ENCODE measurements around the gene STT3B. TPM values are rescaled to one million over a fixed set of nuclear protein-coding genes. Genes with fewer than 3 reads are reported as not detected.
"Not testable (repeated sequence)": the region's sequence is repeated elsewhere in the genome, so short reads cannot be mapped to it uniquely, and the experiment has no call there.

Gene STT3B
- total RNA-seq, result 91.3 TPM
- long read RNA-seq, full-length matches to known transcripts, result 101 of 142 reads
- long read RNA-seq, partial matches to known transcripts, result 25 of 142 reads
- long read RNA-seq, other reads (novel, unspliced or antisense), result 16 of 142 reads

DNA sequence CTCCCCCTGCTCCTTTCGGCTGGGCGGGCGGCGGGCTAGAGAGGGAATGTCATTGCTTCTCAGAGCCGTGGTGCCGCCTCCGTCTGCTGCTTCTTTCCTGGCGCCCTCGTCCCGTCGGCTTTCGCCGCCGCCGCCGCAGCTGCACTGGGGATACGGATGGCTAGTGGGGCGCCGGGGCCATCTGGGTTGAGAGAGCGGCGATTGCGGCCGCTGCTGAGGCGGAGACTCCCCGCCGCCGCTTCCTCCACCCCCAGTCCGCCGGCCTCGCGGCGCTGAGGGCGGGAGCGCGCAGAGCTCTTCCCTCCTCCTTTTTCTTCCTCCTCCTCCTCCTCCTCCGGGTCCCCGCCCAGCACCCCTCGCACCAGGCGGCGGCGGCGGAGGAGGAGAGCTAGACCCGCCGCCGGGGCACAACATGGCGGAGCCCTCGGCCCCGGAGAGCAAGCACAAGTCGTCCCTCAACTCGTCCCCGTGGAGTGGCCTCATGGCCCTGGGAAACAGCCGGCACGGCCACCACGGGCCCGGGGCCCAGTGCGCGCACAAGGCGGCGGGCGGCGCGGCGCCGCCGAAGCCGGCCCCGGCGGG lies at the start of gene STT3B:
STT3B (plus strand) TSS at position 339 of the 582 bp plus-strand sequence; CDS start at position 413, 74 bp downstream.
- intact Hi-C loops (cut with DNase I), result loop anchor here (5.0 to 10.0 kb wide), 3 partner anchors 235 to 582 kb away; no protein-coding TSS in a partner anchor
- DNase-seq (ENCODE audit: low spot score), result peak; percentile 92

DNA sequence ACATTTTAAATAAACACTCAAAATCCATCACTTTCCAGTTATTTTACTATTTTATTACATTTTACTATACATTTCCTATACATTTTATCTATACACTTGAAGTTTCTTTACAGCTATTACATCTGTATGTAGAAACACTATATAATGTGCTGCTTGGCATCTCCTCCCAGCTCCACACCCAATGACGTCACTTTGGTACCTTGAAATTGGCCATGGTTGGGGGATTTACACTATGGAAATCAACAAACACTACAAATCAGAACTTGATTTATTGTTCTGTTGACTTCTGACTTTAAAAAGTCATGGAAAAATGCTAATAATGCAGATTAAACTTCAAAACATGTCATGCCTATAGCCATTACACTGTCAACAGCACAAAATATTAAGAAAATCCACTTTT lies 48.9 kb upstream of the STT3B start:
- DNase-seq (ENCODE audit: low spot score), result no peak
- intact Hi-C loops (cut with DNase I), result no loop called here

DNA sequence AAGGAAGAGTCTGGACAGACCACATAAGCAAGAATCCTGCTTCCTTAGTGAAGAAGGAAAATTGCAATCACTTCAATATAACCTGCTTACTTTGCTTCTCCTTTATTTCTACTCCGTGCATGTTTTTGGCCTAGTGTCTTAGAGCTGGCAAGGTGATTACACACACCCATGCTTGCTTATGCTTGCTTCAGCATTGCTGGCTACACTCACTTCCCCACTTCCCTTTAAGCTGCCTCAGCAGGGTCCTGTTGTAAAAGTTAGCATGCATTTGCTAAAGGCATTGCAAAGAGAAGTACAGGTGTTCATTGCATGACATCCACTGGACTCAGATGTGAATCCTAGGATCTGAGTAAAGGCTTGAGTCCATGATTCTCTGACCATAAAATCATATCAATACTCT lies 47.5 kb upstream of the STT3B start:
- no peak for DNase-seq (ENCODE audit: low spot score)
- intact Hi-C loops (cut with DNase I), result no loop called here

DNA sequence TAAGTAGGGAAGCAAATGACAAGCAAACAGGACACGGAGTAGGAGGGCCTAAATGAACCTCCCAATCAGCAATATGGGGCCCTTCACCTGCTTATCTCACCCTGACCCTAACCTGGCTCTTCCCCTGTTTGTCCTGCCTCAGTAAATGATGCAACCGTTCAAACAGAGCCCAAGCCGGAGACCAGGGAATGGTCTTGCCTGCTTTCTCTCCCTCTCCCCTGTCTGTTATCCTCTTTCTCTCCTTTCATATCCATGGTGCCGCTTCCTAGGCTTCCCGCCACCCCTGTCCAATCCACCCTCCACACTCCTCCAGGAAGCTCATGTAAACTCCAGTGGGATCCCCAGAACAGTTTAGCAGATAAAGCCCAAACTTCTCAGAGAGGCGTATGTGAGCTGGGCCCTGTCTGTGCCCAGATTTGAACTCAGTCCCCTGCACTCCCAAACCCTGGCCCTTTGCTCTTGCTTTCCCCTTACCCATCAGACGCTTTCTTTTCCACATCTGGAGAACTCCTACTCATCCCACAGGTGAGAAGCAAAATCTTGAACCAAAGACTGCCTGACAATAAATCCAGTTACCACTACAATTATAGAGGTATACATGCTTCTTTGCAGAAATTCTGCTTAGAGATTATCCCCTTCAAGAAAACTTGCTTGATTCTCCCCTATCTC lies 45.7 kb upstream of the STT3B start:
- intact Hi-C loops (cut with DNase I), result no loop called here
- DNase-seq (ENCODE audit: low spot score), result no peak

DNA sequence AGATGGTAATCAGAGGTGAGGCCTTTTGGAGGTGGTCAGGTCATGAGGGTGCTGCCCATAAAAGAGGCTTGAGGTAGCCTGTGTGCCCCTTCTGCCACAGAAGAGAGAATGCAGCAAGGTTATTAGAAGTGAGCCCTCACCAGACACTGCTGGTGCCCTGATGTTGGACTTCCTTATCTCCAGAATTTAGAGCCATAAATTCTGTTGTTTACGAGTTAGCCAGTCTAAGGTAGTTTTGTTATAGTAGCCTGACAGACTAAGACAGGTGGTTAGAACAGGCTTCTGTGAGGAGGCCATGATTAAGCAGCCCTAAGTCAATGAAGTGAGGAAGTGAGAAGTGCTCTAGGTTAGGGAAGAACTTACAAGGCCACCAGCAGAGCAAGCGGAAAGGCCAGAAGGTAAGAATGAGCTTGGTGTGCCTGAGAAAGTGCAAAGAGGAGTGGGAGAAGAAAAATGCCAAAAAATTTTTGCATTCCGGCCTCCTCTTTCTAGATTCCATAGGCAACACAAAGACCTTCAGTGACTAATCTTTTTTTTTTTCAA lies 44.2 kb upstream of the STT3B start:
- intact Hi-C loops (cut with DNase I), result no loop called here
- no peak for DNase-seq (ENCODE audit: low spot score)

DNA sequence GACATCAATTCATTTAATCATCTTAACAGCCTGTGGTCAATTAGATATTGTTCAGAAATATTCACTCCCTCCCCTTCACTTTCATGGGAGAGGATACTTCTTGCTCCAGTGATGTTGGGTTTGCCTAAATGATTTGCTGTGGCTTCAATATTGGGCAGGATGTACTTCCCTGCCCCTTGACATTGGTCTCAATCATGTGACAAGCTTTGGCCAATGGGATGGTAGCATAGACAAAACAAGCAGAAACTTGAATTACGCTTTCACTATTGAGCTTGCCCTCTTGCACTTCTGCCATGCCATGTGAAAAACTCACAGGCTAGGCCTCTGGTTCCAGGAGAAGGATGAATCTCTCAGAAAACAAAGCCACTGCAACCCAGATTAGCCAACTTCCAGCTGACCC lies 42.2 kb upstream of the STT3B start:
- intact Hi-C loops (cut with DNase I), result no loop called here
- no peak for DNase-seq (ENCODE audit: low spot score)

DNA sequence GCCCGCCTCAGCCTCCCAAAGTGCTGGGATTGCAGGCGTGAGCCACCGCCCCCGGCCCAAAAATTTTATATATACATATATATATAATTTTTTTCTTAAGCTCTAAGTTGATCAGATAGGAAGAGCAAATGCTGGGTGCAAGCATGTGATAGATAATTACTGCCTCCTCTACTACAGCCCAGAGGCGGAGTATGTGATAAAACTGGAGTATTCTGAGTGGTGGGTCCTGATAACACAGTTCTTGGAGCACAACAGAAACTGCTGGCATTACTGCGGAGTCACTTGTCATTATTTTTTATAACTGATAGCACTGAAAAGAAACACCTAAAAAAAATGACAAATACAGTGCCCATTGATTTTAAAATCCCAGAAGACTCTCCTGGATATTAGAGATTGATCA lies 41.1 kb upstream of the STT3B start:
- intact Hi-C loops (cut with DNase I), result no loop called here
- no peak for DNase-seq (ENCODE audit: low spot score)

DNA sequence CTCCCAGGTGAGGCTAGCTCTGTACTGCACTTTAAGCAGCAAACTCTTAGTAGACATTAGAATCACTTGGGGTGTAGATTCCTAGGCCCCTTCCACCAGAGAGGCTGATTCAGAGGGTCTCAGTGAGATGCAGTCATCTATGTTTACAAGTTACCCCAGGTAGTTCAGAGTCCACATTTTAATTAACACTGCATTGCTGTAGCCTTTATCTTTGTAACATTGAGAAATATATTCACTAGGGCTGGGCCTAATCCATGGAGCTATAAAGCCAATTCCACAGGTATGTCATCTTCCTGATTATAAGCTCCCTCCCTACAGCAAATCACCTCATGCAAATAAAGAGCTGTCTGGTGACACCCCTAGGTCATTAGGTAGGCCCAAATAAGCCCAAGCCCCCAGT lies 39.6 kb upstream of the STT3B start:
- intact Hi-C loops (cut with DNase I), result no loop called here
- no peak for DNase-seq (ENCODE audit: low spot score)

DNA sequence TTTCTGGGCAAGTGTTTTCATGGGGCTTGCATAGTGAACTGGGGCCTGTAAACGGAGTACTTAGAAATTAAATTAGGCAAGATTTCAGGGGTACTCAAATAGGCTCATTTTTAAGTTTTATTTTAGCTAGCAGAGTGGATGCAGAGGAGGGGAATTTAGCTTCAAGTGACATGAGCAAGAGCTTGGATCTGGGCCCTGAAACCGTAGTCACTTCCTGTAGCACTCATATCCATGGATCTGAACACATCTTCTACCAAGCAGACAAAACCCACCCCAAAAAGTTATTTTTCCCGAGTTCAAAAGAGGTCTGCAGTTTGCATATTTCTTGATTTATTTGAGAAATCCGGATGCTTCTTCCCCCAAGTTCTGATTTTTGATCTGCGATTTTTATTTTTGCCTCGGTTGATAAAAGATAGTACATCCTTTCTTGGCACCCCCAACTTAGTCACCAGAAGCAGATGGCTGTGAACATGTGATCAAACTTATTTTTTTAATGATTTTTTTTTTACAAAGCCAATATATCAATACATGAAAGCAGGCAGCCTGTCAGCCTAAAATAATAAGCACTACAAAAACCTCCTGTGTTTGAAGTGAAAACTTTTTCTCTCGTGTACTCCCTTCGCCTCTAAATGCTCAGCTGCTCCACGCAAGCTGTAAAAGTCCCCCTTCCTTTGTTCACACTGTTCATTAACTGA lies 36.6 kb upstream of the STT3B start:
- intact Hi-C loops (cut with DNase I), result no loop called here
- DNase-seq (ENCODE audit: low spot score), result no peak

DNA sequence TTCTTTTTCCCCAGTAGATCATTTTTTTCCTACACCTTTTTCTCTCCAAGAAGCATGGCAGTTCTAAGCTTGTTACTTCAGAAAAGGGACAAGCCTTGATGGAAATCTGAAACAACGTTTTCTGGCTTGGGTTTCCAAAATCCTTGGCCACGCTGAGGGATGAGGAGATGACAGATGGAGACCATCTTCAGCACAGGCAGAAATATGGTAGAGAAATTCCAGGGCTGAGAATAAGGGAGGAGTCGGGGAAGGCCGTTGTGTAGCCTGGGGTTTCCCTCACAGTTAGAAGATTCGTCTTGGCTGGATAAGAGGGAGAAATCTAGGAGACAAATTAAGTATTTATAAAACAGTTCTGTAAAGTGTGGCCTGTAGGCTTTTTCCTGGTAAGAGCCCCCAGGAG lies 33.9 kb upstream of the STT3B start:
- intact Hi-C loops (cut with DNase I), result no loop called here
- no peak for DNase-seq (ENCODE audit: low spot score)

DNA sequence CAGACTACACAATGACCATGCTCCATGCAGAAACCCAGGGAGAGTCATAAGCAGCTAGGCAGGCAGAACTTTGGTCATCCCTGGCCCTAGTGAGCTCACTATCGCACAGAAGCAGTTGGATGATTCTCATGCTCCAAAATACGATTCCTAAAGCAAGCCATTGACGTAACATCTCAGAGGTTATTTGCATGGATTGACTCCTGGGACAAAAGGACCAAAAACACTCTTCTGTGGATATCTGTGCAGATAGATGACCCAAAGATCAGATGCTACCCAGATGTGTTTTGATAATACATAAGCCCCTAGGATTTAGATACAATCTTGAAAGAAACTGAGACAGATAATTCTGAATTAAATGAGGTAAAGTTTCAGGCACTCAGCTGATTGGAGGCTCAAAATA lies 33.4 kb upstream of the STT3B start:
- DNase-seq (ENCODE audit: low spot score), result no peak
- intact Hi-C loops (cut with DNase I), result no loop called here

DNA sequence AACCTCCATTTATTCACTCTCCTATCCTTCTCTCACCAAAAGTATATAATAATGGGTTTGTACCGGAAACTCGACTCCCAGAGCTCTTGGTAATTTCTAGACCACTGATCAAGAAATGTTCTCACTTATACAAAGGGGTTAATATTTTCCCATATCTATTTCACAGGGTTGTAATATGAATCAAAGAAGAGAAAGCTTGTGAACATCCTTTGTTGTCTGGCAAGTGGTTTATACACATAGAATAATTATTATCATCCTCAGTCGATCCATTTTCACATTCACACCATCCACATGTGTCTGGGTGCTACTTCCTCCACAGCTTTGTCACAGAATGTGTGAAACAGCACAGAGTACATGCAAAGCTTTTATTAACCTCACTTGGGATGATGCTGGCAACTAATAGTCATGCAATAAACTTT lies 29.9 kb upstream of the STT3B start:
- intact Hi-C loops (cut with DNase I), result no loop called here
- no peak for DNase-seq (ENCODE audit: low spot score)

DNA sequence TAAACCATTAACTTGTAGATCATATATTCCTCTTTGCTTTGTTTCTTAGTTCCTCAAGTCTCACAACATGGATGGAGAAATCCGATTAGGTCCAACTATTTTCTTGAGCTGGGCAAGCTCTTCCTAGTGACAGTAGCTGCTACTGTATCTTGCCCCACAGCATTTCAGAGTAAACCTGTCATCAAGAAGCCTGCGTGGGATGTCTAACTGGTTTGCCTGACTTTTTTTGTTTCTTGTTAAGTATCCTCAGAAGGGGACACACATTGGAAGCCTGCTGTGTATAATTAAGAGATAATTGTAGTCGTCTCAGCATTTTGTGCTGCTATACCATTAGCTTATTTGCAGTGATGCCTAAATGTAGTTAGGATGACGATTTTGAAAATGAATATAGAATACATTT lies 29.3 kb upstream of the STT3B start:
- intact Hi-C loops (cut with DNase I), result no loop called here
- no peak for DNase-seq (ENCODE audit: low spot score)

DNA sequence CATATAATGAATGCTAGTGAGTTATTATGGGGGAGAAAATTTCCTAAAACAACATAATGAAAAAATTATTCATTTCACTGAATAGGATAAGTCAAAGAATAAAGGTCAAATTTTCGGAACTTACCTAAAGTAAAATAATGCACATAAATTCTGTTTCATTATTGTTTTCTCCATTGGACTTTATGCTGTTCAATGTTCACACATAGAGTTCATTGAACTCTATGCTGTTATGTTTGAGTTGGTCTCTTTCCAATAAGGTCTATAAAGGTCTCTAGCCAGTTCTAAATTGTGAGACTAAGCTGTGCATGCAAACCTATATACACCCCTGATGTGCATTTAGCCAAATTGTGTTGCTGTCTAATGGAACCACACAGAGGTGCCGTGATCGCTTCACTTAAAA lies 28.5 kb upstream of the STT3B start:
- no peak for DNase-seq (ENCODE audit: low spot score)
- intact Hi-C loops (cut with DNase I), result no loop called here

DNA sequence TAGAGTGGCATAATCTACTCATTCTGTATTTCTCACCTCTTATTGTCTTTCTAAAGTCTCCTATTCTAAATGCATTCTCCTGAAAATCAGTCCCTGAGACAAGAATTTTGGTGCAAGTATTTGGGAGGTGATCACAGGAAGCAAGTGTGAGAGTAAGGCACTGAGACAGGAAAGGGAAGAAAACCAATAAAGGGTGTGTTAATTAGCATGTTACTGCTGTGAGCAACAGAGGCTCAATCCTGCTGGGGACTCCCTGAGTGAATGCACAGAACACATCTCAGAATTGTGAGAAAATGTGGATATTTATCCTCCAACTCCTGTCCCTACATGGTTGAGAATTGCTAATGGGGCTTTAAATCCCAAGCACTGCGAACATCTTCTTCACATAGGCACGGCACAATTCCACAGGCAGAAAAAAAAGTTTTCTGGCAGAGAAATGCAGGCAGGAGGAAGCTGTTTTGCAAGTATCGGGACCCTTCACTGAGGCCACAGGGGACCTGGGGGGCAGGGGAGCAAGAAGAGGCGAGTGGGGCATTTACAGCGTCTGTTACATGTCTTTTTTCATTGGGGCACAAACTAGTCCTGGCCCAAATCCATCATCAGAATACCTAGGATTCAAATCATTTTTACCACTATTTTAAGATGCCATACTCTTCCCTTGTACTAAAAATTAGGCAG lies 27.2 kb upstream of the STT3B start:
- intact Hi-C loops (cut with DNase I), result no loop called here
- no peak for DNase-seq (ENCODE audit: low spot score)

DNA sequence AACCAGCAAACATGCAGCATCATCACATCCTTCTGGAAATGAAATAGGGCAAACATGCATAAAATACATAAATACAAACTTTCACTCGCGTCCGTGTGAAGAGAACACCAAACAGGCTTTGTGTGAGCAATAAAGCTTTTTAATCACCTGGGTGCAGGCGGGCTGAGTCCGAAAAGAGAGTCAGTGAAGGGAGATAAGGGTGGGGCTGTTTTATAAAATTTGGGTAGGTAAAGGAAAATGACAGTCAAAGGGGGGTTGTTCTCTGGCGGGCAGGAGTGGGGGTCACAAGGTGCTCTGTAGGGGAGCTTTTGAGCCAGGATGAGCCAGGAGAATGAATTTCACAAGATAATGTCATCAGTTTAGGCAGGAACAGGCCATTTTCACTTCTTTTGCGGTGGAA lies 26.2 kb upstream of the STT3B start:
- intact Hi-C loops (cut with DNase I); DNase-seq (ENCODE audit: low spot score): not testable (repeated sequence)

DNA sequence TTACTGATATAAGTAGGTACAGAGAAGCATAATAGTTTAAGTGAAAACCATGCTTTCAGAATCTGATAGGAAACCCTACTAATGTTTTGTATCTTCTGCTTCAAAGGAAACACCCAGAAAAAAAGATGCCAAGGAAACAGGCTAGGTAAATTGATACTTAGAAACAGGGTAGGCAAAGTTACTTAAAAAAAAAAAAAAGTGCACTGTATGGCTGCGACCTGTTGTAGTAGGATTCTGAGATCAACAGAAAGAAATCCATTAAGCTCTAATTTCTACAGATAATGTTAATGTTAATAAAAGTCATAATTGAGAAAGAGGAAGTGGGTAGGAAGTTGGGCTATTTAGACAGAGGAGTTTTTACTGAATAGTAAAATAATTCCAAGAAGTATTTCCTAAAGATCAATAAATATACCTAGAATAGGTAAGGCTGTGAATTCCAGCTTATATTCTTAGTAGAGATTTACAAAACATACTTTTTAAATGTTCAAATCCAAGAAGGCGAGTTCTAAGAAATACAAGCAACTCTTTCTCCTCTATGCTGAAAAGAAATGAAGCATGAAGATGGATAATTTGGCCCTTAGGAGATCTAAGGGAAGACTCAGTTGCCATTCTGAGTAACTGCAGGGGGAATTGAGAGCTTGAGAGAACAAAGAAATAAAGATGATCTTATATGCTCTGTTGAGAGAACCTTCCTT lies 24.1 kb upstream of the STT3B start:
- no peak for DNase-seq (ENCODE audit: low spot score)
- intact Hi-C loops (cut with DNase I), result no loop called here

DNA sequence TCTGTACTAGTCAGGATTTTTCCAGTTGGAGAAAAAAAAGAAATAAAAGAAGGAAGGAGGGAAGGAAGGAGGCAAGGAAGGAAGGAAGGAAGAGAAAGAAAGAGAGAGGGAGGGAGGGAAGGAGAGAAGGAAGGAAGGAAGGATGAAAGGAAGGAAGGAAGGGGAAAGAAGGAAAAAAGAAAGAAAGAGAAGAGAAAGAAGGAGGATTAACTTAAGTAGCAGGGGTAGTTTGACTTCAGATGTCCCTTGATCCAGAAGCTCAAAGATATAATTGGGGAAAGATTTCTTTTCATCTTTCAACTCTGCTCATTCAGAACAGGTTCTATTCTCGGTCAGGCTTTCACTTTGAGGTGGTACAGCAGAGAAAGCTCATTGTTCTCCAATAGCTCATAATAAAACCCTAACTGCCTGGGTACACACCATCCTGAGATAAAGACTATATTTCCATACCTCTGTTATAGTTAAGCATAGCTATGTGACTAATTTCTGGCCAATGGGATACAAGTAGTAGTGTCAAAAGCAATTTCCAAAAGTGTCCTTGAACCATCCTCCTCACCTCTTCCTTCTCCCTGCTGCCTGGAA lies 23.5 kb upstream of the STT3B start:
- no peak for DNase-seq (ENCODE audit: low spot score)

DNA sequence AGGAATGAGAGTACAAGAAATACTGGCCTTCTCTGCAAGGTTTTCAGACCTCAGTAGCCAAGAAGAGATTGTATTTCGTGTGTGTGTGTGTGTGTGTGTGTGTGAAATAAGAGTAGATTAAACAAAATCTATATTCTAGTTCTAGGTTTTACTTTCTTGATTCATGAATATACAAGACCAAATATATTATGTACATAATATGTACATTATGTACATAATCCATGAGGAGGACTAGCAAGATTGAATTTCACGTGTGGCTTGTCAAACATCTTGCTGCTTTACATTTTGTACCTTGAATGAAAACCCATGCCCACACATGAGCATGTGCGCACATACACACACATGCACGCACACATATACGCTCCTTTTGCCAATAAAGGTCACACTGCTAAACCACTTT lies 18.2 kb upstream of the STT3B start:
- intact Hi-C loops (cut with DNase I), result no loop called here
- no peak for DNase-seq (ENCODE audit: low spot score)

More for the DNA sequence above, 23.5 kb upstream of the STT3B start:
- intact Hi-C loops (cut with DNase I), result no loop called here

Measured in cardiac septum (tissue), 1 donor.